ENCODE measurements around the gene CCDC51. TPM values are rescaled to one million over a fixed set of nuclear protein-coding genes. Genes with fewer than 3 reads are reported as not detected.
"Not testable (repeated sequence)": the region's sequence is repeated elsewhere in the genome, so short reads cannot be mapped to it uniquely, and the experiment has no call there.

The CCDC51 gene
- 11.6 and 14.3 TPM in 2 replicates for polyA plus RNA-seq (2011; rRNA removed)
- polyA minus RNA-seq (2011; rRNA and poly(A)+ RNA removed), result 6.6 and 7.9 TPM in 2 replicates

- no peak for TF ChIP-seq CTCF (IDR thresholded peaks at IDR 0.05; ENCODE audit: insufficient read depth, low read depth, low read length)
- H3K27me3 ChIP-seq (ENCODE audit: control insufficient read depth, insufficient read depth, low read length), result no peaks in the 10 kb centered on the region
- H3K36me3 ChIP-seq (ENCODE audit: control insufficient read depth, insufficient read depth, low read length), result peaks cover 3% of the 10 kb centered on the region; the same call in 1 of the 2 replicates
- peak; percentile 77 for DNase-seq (ENCODE audit: low read depth)
- ChIA-PET CTCF (interaction anchor here (0.6 to 3.7 kb wide), 15 partner anchors 9 to 508 kb away, joined by 3 to 39 read pairs (median 4); no protein-coding TSS in a partner anchor), POLR2A (no interaction called here)
- peak within 1 kb of the TSS; percentile 68 for H3K4me3 ChIP-seq (ENCODE audit: low read depth, low read length)
Measured at GRCh38 chr3:48439820-48440589, at the start of gene CCDC51, which contains the start of gene TMA7. CCDC51 (minus strand) TSS chr3:48440119; CDS start chr3:48435128, 4,991 bp downstream. TMA7 (plus strand) TSS chr3:48440257; CDS start chr3:48440297, 40 bp downstream.

GRCh38 chr3:48486952-48487351 is 47.0 kb upstream of the CCDC51 start:
- TF ChIP-seq CTCF (IDR thresholded peaks at IDR 0.05; ENCODE audit: insufficient read depth, low read depth, low read length), result no peak
- CTCF ChIA-PET, result no interaction called here
- Histone ChIP-seq H3K27me3 (ENCODE audit: control insufficient read depth, insufficient read depth, low read length) (no peaks in the 10 kb centered on the region), H3K4me3 (ENCODE audit: low read depth, low read length) (no peak overlapping the region), H3K36me3 (ENCODE audit: control insufficient read depth, insufficient read depth, low read length) (peaks cover 1% of the 10 kb centered on the region; the same call in 1 of the 2 replicates)
- no peak for DNase-seq (ENCODE audit: low read depth)
- POLR2A ChIA-PET, result no interaction called here

- DNase-seq (ENCODE audit: low read depth); H3K27me3 ChIP-seq (ENCODE audit: control insufficient read depth, insufficient read depth, low read length); H3K36me3 ChIP-seq (ENCODE audit: control insufficient read depth, insufficient read depth, low read length); CTCF ChIA-PET; H3K4me3 ChIP-seq (ENCODE audit: low read depth, low read length); POLR2A ChIA-PET: not testable (repeated sequence)
Measured at GRCh38 chr3:48482822-48483221, 42.9 kb upstream of the CCDC51 start.

- CTCF ChIA-PET, result interaction anchor here (1.1 kb wide), 1 partner anchor 68 kb away, joined by 4 read pairs; no protein-coding TSS in a partner anchor
- H3K4me3 ChIP-seq (ENCODE audit: low read depth, low read length); H3K36me3 ChIP-seq (ENCODE audit: control insufficient read depth, insufficient read depth, low read length); H3K27me3 ChIP-seq (ENCODE audit: control insufficient read depth, insufficient read depth, low read length); POLR2A ChIA-PET; DNase-seq (ENCODE audit: low read depth): not testable (repeated sequence)
Measured at GRCh38 chr3:48480891-48481290, 41.0 kb upstream of the CCDC51 start.

- no peak overlapping the region for H3K4me3 ChIP-seq (ENCODE audit: low read depth, low read length)
- no peak for TF ChIP-seq CTCF (IDR thresholded peaks at IDR 0.05; ENCODE audit: insufficient read depth, low read depth, low read length)
- no peaks in the 10 kb centered on the region for H3K27me3 ChIP-seq (ENCODE audit: control insufficient read depth, insufficient read depth, low read length)
- ChIA-PET POLR2A (no interaction called here), CTCF (interaction anchor here (0.6 kb wide), 1 partner anchor 16 kb away, joined by 3 read pairs; no protein-coding TSS in a partner anchor)
- DNase-seq (ENCODE audit: low read depth), result no peak
- H3K36me3 ChIP-seq (ENCODE audit: control insufficient read depth, insufficient read depth, low read length), result peaks cover 11% of the 10 kb centered on the region
Measured at GRCh38 chr3:48478626-48479555, 39.0 kb upstream of the CCDC51 start.

Data from BJ (cell line).